ENCODE results near the gene SFR1. TPM values are rescaled to one million over a fixed set of nuclear protein-coding genes. Genes with fewer than 3 reads are reported as not detected.

The SFR1 gene
- total RNA-seq, 6 experiments from 2014 or later = 4.4 to 6.5 (median 5.7) TPM

GRCh38 chr10:104117839-104118323, 4.1 kb upstream of the SFR1 start:
- peak overlapping the region; percentile 59; the same call in 1 of the 2 replicates for H3K27ac Mint-ChIP-seq
- peak; percentile 63 for DNase-seq
- no peak overlapping the region; the same call in 1 of the 2 replicates for H3K4me3 Mint-ChIP-seq
- no peaks in the 10 kb centered on the region for H3K36me3 Mint-ChIP-seq (ENCODE audit: low read depth)
- H3K27me3 Mint-ChIP-seq (ENCODE audit: insufficient read depth) = peaks cover 3% of the 10 kb centered on the region; the same call in 1 of the 2 replicates
- TF ChIP-seq, protein P1, sequence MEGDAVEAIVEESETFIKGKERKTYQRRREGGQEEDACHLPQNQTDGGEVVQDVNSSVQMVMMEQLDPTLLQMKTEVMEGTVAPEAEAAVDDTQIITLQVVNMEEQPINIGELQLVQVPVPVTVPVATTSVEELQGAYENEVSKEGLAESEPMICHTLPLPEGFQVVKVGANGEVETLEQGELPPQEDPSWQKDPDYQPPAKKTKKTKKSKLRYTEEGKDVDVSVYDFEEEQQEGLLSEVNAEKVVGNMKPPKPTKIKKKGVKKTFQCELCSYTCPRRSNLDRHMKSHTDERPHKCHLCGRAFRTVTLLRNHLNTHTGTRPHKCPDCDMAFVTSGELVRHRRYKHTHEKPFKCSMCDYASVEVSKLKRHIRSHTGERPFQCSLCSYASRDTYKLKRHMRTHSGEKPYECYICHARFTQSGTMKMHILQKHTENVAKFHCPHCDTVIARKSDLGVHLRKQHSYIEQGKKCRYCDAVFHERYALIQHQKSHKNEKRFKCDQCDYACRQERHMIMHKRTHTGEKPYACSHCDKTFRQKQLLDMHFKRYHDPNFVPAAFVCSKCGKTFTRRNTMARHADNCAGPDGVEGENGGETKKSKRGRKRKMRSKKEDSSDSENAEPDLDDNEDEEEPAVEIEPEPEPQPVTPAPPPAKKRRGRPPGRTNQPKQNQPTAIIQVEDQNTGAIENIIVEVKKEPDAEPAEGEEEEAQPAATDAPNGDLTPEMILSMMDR (IDR thresholded peaks at IDR 0.05) = no peak
- H3K9me3 Mint-ChIP-seq = no peaks in the 10 kb centered on the region
- peaks cover 64% of the 10 kb centered on the region for H3K4me1 Mint-ChIP-seq (ENCODE audit: low read depth)

GRCh38 chr10:104119996-104120395, 2.0 kb upstream of the SFR1 start:
- Mint-ChIP-seq H3K27me3 (ENCODE audit: insufficient read depth) (peaks cover 3% of the 10 kb centered on the region; the same call in 1 of the 2 replicates), H3K4me1 (ENCODE audit: low read depth) (peaks cover 68% of the 10 kb centered on the region), H3K9me3 (no peaks in the 10 kb centered on the region), H3K27ac (peak overlapping the region; percentile 100), H3K36me3 (ENCODE audit: low read depth) (no peaks in the 10 kb centered on the region), H3K4me3 (peak overlapping the region; percentile 92)
- no peak for DNase-seq
- TF ChIP-seq, protein P1 (IDR thresholded peaks at IDR 0.05) = no peak

DNA sequence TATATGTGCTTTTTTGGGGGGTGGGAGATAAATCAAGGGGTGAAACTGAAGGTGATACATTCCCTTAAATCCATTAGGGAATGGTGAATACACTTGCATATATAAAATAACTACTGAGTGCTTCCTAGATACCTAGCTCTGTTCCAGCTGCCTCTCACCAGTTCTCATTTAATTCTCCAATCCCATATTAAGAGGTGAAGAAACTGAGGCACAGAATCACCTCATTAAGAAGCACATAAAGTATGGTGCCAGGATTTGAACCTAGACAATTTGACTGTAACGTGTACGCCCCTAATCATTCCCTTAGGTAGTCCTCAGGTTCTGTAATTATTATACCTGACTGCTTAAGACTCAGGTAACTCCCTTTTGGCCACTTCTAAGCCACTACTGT, 1.5 kb upstream of the SFR1 start:
- H3K9me3 Mint-ChIP-seq = no peaks in the 10 kb centered on the region
- TF ChIP-seq, protein P1 (IDR thresholded peaks at IDR 0.05) = no peak
- H3K4me3 Mint-ChIP-seq = peak overlapping the region; percentile 92
- no peaks in the 10 kb centered on the region; the same call in 1 of the 2 replicates for H3K36me3 Mint-ChIP-seq (ENCODE audit: low read depth)
- peaks cover 3% of the 10 kb centered on the region; the same call in 1 of the 2 replicates for H3K27me3 Mint-ChIP-seq (ENCODE audit: insufficient read depth)
- no peak for DNase-seq
- H3K4me1 Mint-ChIP-seq (ENCODE audit: low read depth) = peaks cover 64% of the 10 kb centered on the region
- H3K27ac Mint-ChIP-seq = peak overlapping the region; percentile 100

GRCh38 chr10:104120903-104121484, 977 bp upstream of the SFR1 start:
- TF ChIP-seq, protein P1 (IDR thresholded peaks at IDR 0.05) = no peak
- peak overlapping the region; percentile 100 for H3K27ac Mint-ChIP-seq
- no peaks in the 10 kb centered on the region for H3K9me3 Mint-ChIP-seq
- peak; percentile 95 for DNase-seq
- peaks cover 3% of the 10 kb centered on the region; the same call in 1 of the 2 replicates for H3K27me3 Mint-ChIP-seq (ENCODE audit: insufficient read depth)
- peak overlapping the region; percentile 92 for H3K4me3 Mint-ChIP-seq
- peaks cover 61% of the 10 kb centered on the region for H3K4me1 Mint-ChIP-seq (ENCODE audit: low read depth)
- H3K36me3 Mint-ChIP-seq (ENCODE audit: low read depth) = no peaks in the 10 kb centered on the region; the same call in 1 of the 2 replicates

DNA sequence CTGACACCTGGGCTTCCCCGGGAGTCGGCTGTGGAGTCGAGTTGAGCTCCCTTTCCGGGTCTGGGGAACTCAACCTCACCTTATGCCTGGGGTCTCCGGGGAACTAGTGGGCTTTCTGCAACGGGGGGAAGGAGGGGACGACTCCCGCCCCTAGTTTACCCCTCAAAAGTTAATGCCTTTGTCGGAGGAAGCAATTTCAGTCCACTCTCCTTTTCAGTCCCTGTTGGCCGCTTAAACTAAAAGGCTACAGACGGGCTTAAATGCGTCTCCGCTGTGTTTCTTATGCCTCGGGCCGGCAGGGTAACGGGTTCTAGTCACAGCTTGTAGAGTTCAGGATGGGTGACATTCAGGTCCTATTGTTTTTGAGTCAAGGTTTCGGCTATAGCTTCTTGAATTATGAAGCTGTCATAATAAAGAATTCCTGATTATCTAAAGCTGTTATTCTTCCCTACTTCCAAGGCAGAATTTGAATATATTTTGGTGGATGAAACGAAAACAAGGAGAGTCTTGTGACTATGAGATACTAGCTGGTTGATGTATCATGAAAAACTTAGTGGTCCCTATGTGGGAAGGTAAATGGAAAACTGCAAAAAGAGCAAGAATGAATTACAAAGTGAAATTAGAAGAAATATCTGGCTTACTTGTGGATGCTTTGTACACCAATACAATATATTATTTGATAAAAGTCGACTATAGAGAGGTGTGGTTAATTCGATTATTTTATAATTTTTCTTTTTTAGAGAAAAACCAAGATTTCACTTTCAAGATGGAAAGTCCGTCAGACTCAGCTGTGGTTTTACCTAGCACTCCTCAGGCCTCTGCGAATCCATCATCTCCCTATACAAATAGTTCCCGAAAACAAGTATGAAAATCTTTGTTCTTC, 495 bp downstream of the SFR1 start:
- Mint-ChIP-seq H3K9me3 (no peaks in the 10 kb centered on the region), H3K27ac (peak overlapping the region; percentile 77), H3K36me3 (ENCODE audit: low read depth) (no peaks in the 10 kb centered on the region; the same call in 1 of the 2 replicates), H3K4me3 (peak overlapping the region; percentile 89), H3K4me1 (ENCODE audit: low read depth) (peaks cover 46% of the 10 kb centered on the region), H3K27me3 (ENCODE audit: insufficient read depth) (no peaks in the 10 kb centered on the region)
- TF ChIP-seq, protein P1 (IDR thresholded peaks at IDR 0.05) = no peak
- no peak for DNase-seq
